Activated naive CD4-positive, alpha-beta T cell (primary cell): Measurements from ENCODE around the gene ACCS.

ENCODE experiments used
- DNase-seq, 4 experiments: peaks; one replicate each; lab custom pipeline; 2025; lab: John Stamatoyannopoulos, UW

The ACCS gene

GRCh38 chr11:44065841-44066731, at the start of gene ACCS:
Gene ACCS (plus strand): TSS chr11:44066270. CDS start chr11:44067628, 1,358 bp downstream.
- DNase-seq = peak; percentile 52 to 84 (median 70)

GRCh38 chr11:44016546-44017442, 49.3 kb upstream of the ACCS start:
- no peak for DNase-seq

- no peak for DNase-seq
Observed at GRCh38 chr11:44017443-44018126, 48.5 kb upstream of the ACCS start.

GRCh38 chr11:44018127-44018521, 47.9 kb upstream of the ACCS start:
- DNase-seq = no peak

- no peak for DNase-seq
Observed at GRCh38 chr11:44018829-44019228, 47.2 kb upstream of the ACCS start.

GRCh38 chr11:44024977-44025376, 41.1 kb upstream of the ACCS start:
- no peak for DNase-seq

GRCh38 chr11:44025727-44026126, 40.3 kb upstream of the ACCS start:
- DNase-seq = no peak

- no peak for DNase-seq
Observed at GRCh38 chr11:44028401-44028800, 37.7 kb upstream of the ACCS start.

GRCh38 chr11:44028816-44029506, 37.1 kb upstream of the ACCS start:
- DNase-seq = no peak

GRCh38 chr11:44029507-44029845, 36.6 kb upstream of the ACCS start:
- DNase-seq = no peak

- DNase-seq = no peak
Observed at GRCh38 chr11:44029977-44030911, 35.8 kb upstream of the ACCS start.

- DNase-seq = no peak
Observed at GRCh38 chr11:44030996-44031395, 35.1 kb upstream of the ACCS start.

GRCh38 chr11:44031549-44031948, 34.5 kb upstream of the ACCS start:
- no peak for DNase-seq

GRCh38 chr11:44032299-44033085, 33.6 kb upstream of the ACCS start:
- DNase-seq = no peak

GRCh38 chr11:44033411-44033850, 32.6 kb upstream of the ACCS start:
- no peak for DNase-seq

GRCh38 chr11:44033856-44034255, 32.2 kb upstream of the ACCS start:
- DNase-seq = no peak

GRCh38 chr11:44034639-44035038, 31.4 kb upstream of the ACCS start:
- no peak for DNase-seq

- DNase-seq = no peak
Observed at GRCh38 chr11:44036811-44037657, 29.0 kb upstream of the ACCS start.

- DNase-seq = no peak
Observed at GRCh38 chr11:44037658-44037998, 28.4 kb upstream of the ACCS start.
